ENCODE measurements around the gene TAPT1. TPM values are rescaled to one million over a fixed set of nuclear protein-coding genes. Genes with fewer than 3 reads are reported as not detected.

The TAPT1 gene
- polyA plus RNA-seq, 1 experiment, result 11.5 TPM

- Histone ChIP-seq H3K9me3 (ENCODE audit: control insufficient read depth, insufficient read depth, low read length) (no peaks in the 10 kb centered on the region), H3K27ac (ENCODE audit: low read depth, low read length) (no peak overlapping the region), H3K27me3 (ENCODE audit: control insufficient read depth, insufficient read depth, low read length) (peaks cover 4% of the 10 kb centered on the region), H3K4me3 (ENCODE audit: low read depth, low read length) (no peak overlapping the region)
- no peak for TF ChIP-seq CTCF (IDR thresholded peaks at IDR 0.05; ENCODE audit: low read depth, low read length)
- DNase-seq (ENCODE audit: low read depth, low spot score), result no peak
- ChIA-PET POLR2A (no interaction called here), CTCF (no interaction called here)
Observed at GRCh38 chr4:16238327-16238726, 12.1 kb upstream of the TAPT1 start.

GRCh38 chr4:16237715-16238114 lies 11.4 kb upstream of the TAPT1 start:
- no peak for TF ChIP-seq CTCF (IDR thresholded peaks at IDR 0.05; ENCODE audit: low read depth, low read length)
- no peak for DNase-seq (ENCODE audit: low read depth, low spot score)
- POLR2A ChIA-PET, result no interaction called here
- H3K27ac ChIP-seq (ENCODE audit: low read depth, low read length), result no peak overlapping the region
- H3K9me3 ChIP-seq (ENCODE audit: control insufficient read depth, insufficient read depth, low read length), result no peaks in the 10 kb centered on the region
- H3K4me3 ChIP-seq (ENCODE audit: low read depth, low read length), result no peak overlapping the region
- peaks cover 4% of the 10 kb centered on the region for H3K27me3 ChIP-seq (ENCODE audit: control insufficient read depth, insufficient read depth, low read length)
- CTCF ChIA-PET, result interaction anchor here (1.0 kb wide), 1 partner anchor 39 kb away, joined by 3 read pairs; no protein-coding TSS in a partner anchor

- POLR2A ChIA-PET, result interaction anchor here (0.6 kb wide), 1 partner anchor 1272 kb away, joined by 6 read pairs; no protein-coding TSS in a partner anchor
- no peak for TF ChIP-seq CTCF (IDR thresholded peaks at IDR 0.05; ENCODE audit: low read depth, low read length)
- CTCF ChIA-PET, result interaction anchor here (1.0 to 1.2 kb wide), 2 partner anchors 28 to 37 kb away, joined by 3 read pairs; no protein-coding TSS in a partner anchor
Observed at GRCh38 chr4:16236402-16237023, 10.2 kb upstream of the TAPT1 start.

GRCh38 chr4:16235209-16235608 lies 8.9 kb upstream of the TAPT1 start:
- Histone ChIP-seq H3K9me3 (ENCODE audit: control insufficient read depth, insufficient read depth, low read length) (no peaks in the 10 kb centered on the region), H3K27me3 (ENCODE audit: control insufficient read depth, insufficient read depth, low read length) (peaks cover 4% of the 10 kb centered on the region), H3K4me3 (ENCODE audit: low read depth, low read length) (no peak overlapping the region), H3K27ac (ENCODE audit: low read depth, low read length) (no peak overlapping the region)
- CTCF ChIA-PET, result interaction anchor here (1.1 kb wide), 1 partner anchor 39 kb away, joined by 3 read pairs; no protein-coding TSS in a partner anchor
- DNase-seq (ENCODE audit: low read depth, low spot score), result no peak
- POLR2A ChIA-PET, result no interaction called here
- TF ChIP-seq CTCF (IDR thresholded peaks at IDR 0.05; ENCODE audit: low read depth, low read length), result no peak

More at GRCh38 chr4:16236402-16237023, 10.2 kb upstream of the TAPT1 start:
- H3K27ac ChIP-seq (ENCODE audit: low read depth, low read length), result no peak overlapping the region
- no peaks in the 10 kb centered on the region for H3K9me3 ChIP-seq (ENCODE audit: control insufficient read depth, insufficient read depth, low read length)
- peaks cover 4% of the 10 kb centered on the region for H3K27me3 ChIP-seq (ENCODE audit: control insufficient read depth, insufficient read depth, low read length)
- no peak overlapping the region for H3K4me3 ChIP-seq (ENCODE audit: low read depth, low read length)
- DNase-seq (ENCODE audit: low read depth, low spot score), result no peak

- no peak for DNase-seq (ENCODE audit: low read depth, low spot score)
- Histone ChIP-seq H3K27me3 (ENCODE audit: control insufficient read depth, insufficient read depth, low read length) (peaks cover 4% of the 10 kb centered on the region), H3K4me3 (ENCODE audit: low read depth, low read length) (no peak overlapping the region), H3K9me3 (ENCODE audit: control insufficient read depth, insufficient read depth, low read length) (no peaks in the 10 kb centered on the region), H3K27ac (ENCODE audit: low read depth, low read length) (no peak overlapping the region)
- ChIA-PET POLR2A (no interaction called here), CTCF (interaction anchor here (0.9 kb wide), 1 partner anchor 1213 kb away, joined by 3 read pairs; no protein-coding TSS in a partner anchor)
- TF ChIP-seq CTCF (IDR thresholded peaks at IDR 0.05; ENCODE audit: low read depth, low read length), result no peak
Observed at GRCh38 chr4:16233569-16234177, 7.4 kb upstream of the TAPT1 start.

All from AG04450 (cell line).